ENCODE data around the gene ARFGEF2.

The ARFGEF2 gene

DNA sequence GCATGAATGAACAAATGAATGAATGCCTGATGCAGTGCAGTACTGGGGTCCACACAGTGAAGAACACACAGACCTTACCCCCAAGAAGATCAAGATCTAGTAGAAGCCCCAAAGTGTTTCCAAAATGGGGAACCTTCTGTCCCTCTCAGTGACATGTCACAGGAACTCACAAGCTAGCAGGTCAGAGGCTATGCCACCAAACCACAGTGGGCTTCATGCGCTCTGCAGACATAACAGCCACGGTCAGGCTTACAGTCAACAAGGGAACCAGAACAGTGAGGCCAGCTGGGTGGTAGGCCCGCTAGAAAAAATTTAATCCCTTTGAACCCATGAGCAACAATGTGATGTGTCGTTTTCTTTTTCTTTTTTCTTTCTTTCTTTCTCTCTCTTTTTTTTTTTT is 20.2 kb upstream of the ARFGEF2 start:
- no peaks in the 10 kb centered on the region for H3K27me3 ChIP-seq (replicated peaks)
- no peak for DNase-seq
- no peak overlapping the region for H3K4me3 ChIP-seq (ENCODE audit: low read depth, low read length)
- in situ Hi-C loops (cut with HindIII; ENCODE audit: low pct_ligation_motif_present, low sequenced_read_pairs) = loop anchor here (25.0 kb wide), 1 partner anchor 239 kb away; no protein-coding TSS in a partner anchor
- no peaks in the 10 kb centered on the region for H3K36me3 ChIP-seq (replicated peaks)
- no peak for TF ChIP-seq CTCF (IDR thresholded peaks at IDR 0.05; ENCODE audit: low read depth, low read length, missing control alignments)
- no peak overlapping the region for H3K27ac ChIP-seq

- DNase-seq = no peak
- TF ChIP-seq CTCF (IDR thresholded peaks at IDR 0.05; ENCODE audit: low read depth, low read length, missing control alignments) = no peak
- in situ Hi-C loops (cut with HindIII; ENCODE audit: low pct_ligation_motif_present, low sequenced_read_pairs) = loop anchor here (25.0 kb wide), 1 partner anchor 241 kb away; no protein-coding TSS in a partner anchor
- Histone ChIP-seq H3K36me3 (replicated peaks) (no peaks in the 10 kb centered on the region), H3K4me3 (ENCODE audit: low read depth, low read length) (no peak overlapping the region), H3K27me3 (replicated peaks) (no peaks in the 10 kb centered on the region), H3K27ac (no peak overlapping the region)
Measured at GRCh38 chr20:48903705-48904104, 17.8 kb upstream of the ARFGEF2 start.

- H3K4me3 ChIP-seq (ENCODE audit: low read depth, low read length) = no peak overlapping the region
- in situ Hi-C loops (cut with HindIII; ENCODE audit: low pct_ligation_motif_present, low sequenced_read_pairs) = loop anchor here (25.0 kb wide), 1 partner anchor 242 kb away; no protein-coding TSS in a partner anchor
Measured at GRCh38 chr20:48904566-48905296, 16.8 kb upstream of the ARFGEF2 start.

GRCh38 chr20:48905297-48905647 is 16.2 kb upstream of the ARFGEF2 start:
- TF ChIP-seq CTCF (IDR thresholded peaks at IDR 0.05; ENCODE audit: low read depth, low read length, missing control alignments) = no peak
- Histone ChIP-seq H3K4me3 (ENCODE audit: low read depth, low read length) (no peak overlapping the region), H3K36me3 (replicated peaks) (no peaks in the 10 kb centered on the region), H3K27me3 (replicated peaks) (no peaks in the 10 kb centered on the region), H3K27ac (no peak overlapping the region)
- no peak for DNase-seq
- in situ Hi-C loops (cut with HindIII; ENCODE audit: low pct_ligation_motif_present, low sequenced_read_pairs) = loop anchor here (25.0 kb wide), 1 partner anchor 243 kb away; no protein-coding TSS in a partner anchor

More at GRCh38 chr20:48904566-48905296, 16.8 kb upstream of the ARFGEF2 start:
- Histone ChIP-seq H3K36me3 (replicated peaks) (no peaks in the 10 kb centered on the region), H3K27ac (no peak overlapping the region), H3K27me3 (replicated peaks) (no peaks in the 10 kb centered on the region)
- peak; percentile 79 for TF ChIP-seq CTCF (IDR thresholded peaks at IDR 0.05; ENCODE audit: low read depth, low read length, missing control alignments)
- DNase-seq = peak; percentile 67

DNA sequence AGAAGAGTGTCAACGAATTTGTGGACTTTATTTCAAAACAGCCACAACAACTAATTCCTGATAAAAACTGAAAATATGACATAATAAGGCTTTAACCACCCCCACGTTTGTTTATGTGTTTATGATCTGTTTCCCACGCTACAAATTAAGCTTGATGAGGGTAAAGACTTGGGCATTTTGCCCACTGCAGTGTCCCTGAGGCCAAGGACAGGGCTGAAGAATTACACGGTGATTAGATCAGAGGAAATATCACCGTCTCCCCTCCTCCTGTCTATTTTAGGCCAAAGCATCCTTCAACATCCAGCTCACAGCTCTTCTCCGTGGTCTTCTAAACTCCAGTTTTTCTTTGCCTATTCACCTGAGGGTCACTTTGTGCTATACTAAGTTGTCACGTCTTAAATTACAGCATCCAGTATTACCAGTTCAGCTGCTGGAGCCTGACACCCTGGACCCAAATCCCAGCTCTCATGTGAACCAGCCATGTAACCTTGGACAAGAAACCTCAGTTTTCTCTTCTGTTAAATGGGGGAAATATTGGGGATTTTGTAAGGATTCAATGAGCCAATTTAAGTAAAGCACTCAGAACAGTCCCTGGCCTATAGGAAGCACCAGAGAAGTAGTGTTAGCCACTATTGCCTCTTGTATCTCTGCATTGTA is 15.2 kb upstream of the ARFGEF2 start:
- Histone ChIP-seq H3K27me3 (replicated peaks) (no peaks in the 10 kb centered on the region), H3K36me3 (replicated peaks) (no peaks in the 10 kb centered on the region), H3K4me3 (ENCODE audit: low read depth, low read length) (no peak overlapping the region), H3K27ac (no peak overlapping the region)
- no peak for DNase-seq
- in situ Hi-C loops (cut with HindIII; ENCODE audit: low pct_ligation_motif_present, low sequenced_read_pairs) = loop anchor here (25.0 kb wide), 1 partner anchor 244 kb away; no protein-coding TSS in a partner anchor
- no peak for TF ChIP-seq CTCF (IDR thresholded peaks at IDR 0.05; ENCODE audit: low read depth, low read length, missing control alignments)

Measured in brain microvascular endothelial cell (primary cell).